Fibroblast of lung (primary cell): ENCODE results near the gene TRPC4AP.

Experiments used
- CTCF ChIP-seq, 2 donors: IDR thresholded peaks in 1 of 2; conservative IDR thresholded peaks in 1 of 2; 1 replicate in 1 of 2; 2 replicates in 1 of 2; pipeline ENCODE4 v1.5.1; 2011 to 2012; ENCODE audit warnings: low read length in 2 of 2, control low read depth in 1 of 2, inconsistent platforms in 1 of 2, low read depth in 1 of 2, mild to moderate bottlenecking in 1 of 2
- EZH2 ChIP-seq: IDR thresholded peaks from 2 replicates; pipeline ENCODE4 v1.5.1; 2012; ENCODE audit warnings: low read length, control low read depth, mild to moderate bottlenecking; ENCODE audit errors: missing control alignments

DNA sequence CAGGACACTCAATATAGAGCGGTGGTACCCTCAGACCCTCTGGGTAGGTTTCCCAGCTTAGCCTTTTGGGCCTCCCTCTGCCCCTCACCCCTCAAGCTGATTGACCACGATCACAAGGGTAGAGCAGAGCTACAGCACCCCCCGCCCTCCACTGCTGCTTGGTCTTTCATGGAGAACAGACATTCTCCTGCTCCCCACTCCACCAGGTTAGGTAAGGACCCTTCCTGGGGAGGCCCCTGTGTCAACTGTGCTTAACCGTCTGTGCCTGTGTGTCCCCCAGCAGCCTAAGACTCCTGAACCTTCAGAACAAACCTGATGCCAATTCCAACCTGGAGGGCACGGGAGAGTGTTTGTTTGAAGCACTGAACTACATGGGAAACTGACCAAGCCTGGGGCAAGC is 125.2 kb downstream of the TRPC4AP start:
- TF ChIP-seq CTCF (conservative IDR thresholded peaks at IDR 0.05 in 1 of 2, IDR thresholded peaks at IDR 0.05 in 1 of 2; ENCODE audit: low read depth in 1 of 2, low read length in 2 of 2) (no peak), EZH2 (no peak)
